ENCODE data around the gene NCOA6. TPM values are rescaled to one million over a fixed set of nuclear protein-coding genes. Genes with fewer than 3 reads are reported as not detected.

The NCOA6 gene
- total RNA-seq, 1 donor from 2014 or later: 37.4 TPM

GRCh38 chr20:34706302-34706875 is 119.1 kb downstream of the NCOA6 start:
- intact Hi-C loops (cut with micrococcal nuclease): loop anchor here (5.0 to 10.0 kb wide), 2 partner anchors 592 to 714 kb away; partner anchors contain the start of genes EIF2S2 and RALY

GRCh38 chr20:34705397-34706301 is 119.8 kb downstream of the NCOA6 start:
- intact Hi-C loops (cut with micrococcal nuclease): loop anchor here (5.0 to 10.0 kb wide), 2 partner anchors 591 to 713 kb away; partner anchors contain the start of genes EIF2S2 and RALY

- intact Hi-C loops (cut with micrococcal nuclease): loop anchor here (5.0 to 10.0 kb wide), 2 partner anchors 590 to 713 kb away; partner anchors contain the start of genes EIF2S2 and RALY
These were observed 120.4 kb downstream of the NCOA6 start for GRCh38 chr20:34705008-34705396.

- intact Hi-C loops (cut with micrococcal nuclease): loop anchor here (1.0 to 10.0 kb wide), 10 partner anchors 27 to 893 kb away; partner anchors contain the start of genes ACSS2, AHCY, CHMP4B and DYNLRB1
These were observed 121.1 kb downstream of the NCOA6 start, which contains the start of gene TP53INP2 for GRCh38 chr20:34704177-34705007. Gene TP53INP2 (plus strand): TSS chr20:34704344. CDS start chr20:34708740, 4,396 bp downstream.

GRCh38 chr20:34703424-34704176 is 121.9 kb downstream of the NCOA6 start:
- intact Hi-C loops (cut with micrococcal nuclease): loop anchor here (1.0 to 10.0 kb wide), 9 partner anchors 26 to 892 kb away; partner anchors contain the start of genes ACSS2, AHCY, CHMP4B and DYNLRB1

GRCh38 chr20:34703061-34703423 is 122.4 kb downstream of the NCOA6 start:
- intact Hi-C loops (cut with micrococcal nuclease): loop anchor here (10.0 kb wide), 1 partner anchor 588 kb away; the partner anchor contains the start of gene EIF2S2

GRCh38 chr20:34701405-34702085 is 123.9 kb downstream of the NCOA6 start:
- intact Hi-C loops (cut with micrococcal nuclease): loop anchor here (10.0 kb wide), 1 partner anchor 587 kb away; the partner anchor contains the start of gene EIF2S2

GRCh38 chr20:34693414-34693813 is 132.0 kb downstream of the NCOA6 start:
- intact Hi-C loops (cut with micrococcal nuclease): no loop called here

GRCh38 chr20:34691838-34692237 is 133.6 kb downstream of the NCOA6 start:
- intact Hi-C loops (cut with micrococcal nuclease): no loop called here

GRCh38 chr20:34689486-34689885 is 136.0 kb downstream of the NCOA6 start:
- intact Hi-C loops (cut with micrococcal nuclease): no loop called here

- intact Hi-C loops (cut with micrococcal nuclease): no loop called here
These were observed 141.8 kb downstream of the NCOA6 start for GRCh38 chr20:34683667-34684066.

- intact Hi-C loops (cut with micrococcal nuclease): no loop called here
These were observed 144.8 kb downstream of the NCOA6 start for GRCh38 chr20:34680586-34681175.

- intact Hi-C loops (cut with micrococcal nuclease): loop anchor here (1.0 to 5.0 kb wide), 15 partner anchors 27 to 866 kb away; partner anchors contain the start of genes ACSS2, AHCY, CHMP4B and EIF2S2
These were observed 148.6 kb downstream of the NCOA6 start, which contains the start of gene PIGU for GRCh38 chr20:34676642-34677373. Gene PIGU (minus strand): TSS chr20:34677092. CDS start chr20:34677085, 7 bp downstream.

GRCh38 chr20:34675993-34676641 is 149.3 kb downstream of the NCOA6 start:
- intact Hi-C loops (cut with micrococcal nuclease): loop anchor here (2.0 to 5.0 kb wide), 3 partner anchors 54 to 865 kb away; partner anchors contain the start of genes ACSS2 and CHMP4B

GRCh38 chr20:34675561-34675960 is 149.9 kb downstream of the NCOA6 start:
- intact Hi-C loops (cut with micrococcal nuclease): loop anchor here (5.0 kb wide), 1 partner anchor 53 kb away; no protein-coding TSS in a partner anchor

GRCh38 chr20:34673412-34673811 is 152.0 kb downstream of the NCOA6 start:
- intact Hi-C loops (cut with micrococcal nuclease): no loop called here

GRCh38 chr20:34669094-34669493 is 156.4 kb downstream of the NCOA6 start:
- intact Hi-C loops (cut with micrococcal nuclease): no loop called here

Data from T-helper 1 cell treated with Interleukin-12 subunit alpha and Interleukin-12 subunit beta and Interleukin-4 antibody, amounts not matched to agents 30 ng/mL and 1 ng/mL, for 36 hours (primary cell).